ENCODE measurements around the gene COL21A1.

DNA sequence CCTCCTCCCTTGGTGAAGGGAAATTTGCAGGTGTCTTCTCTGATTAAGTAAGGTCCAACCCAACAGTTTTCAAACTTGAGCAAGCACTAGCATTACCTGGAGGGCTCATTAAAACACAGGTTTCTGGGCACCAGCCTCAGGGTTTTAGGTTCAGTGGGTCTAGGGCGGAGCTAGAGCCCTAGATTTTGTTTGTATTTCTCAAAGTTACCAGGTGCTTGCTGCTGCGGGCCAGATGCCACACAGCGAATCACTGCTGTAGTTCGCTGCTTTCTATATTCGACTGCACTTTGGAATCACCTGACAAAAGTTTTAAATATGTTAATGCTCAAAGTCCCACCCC lies 869 bp downstream of the COL21A1 start:
- TF ChIP-seq, protein P1, sequence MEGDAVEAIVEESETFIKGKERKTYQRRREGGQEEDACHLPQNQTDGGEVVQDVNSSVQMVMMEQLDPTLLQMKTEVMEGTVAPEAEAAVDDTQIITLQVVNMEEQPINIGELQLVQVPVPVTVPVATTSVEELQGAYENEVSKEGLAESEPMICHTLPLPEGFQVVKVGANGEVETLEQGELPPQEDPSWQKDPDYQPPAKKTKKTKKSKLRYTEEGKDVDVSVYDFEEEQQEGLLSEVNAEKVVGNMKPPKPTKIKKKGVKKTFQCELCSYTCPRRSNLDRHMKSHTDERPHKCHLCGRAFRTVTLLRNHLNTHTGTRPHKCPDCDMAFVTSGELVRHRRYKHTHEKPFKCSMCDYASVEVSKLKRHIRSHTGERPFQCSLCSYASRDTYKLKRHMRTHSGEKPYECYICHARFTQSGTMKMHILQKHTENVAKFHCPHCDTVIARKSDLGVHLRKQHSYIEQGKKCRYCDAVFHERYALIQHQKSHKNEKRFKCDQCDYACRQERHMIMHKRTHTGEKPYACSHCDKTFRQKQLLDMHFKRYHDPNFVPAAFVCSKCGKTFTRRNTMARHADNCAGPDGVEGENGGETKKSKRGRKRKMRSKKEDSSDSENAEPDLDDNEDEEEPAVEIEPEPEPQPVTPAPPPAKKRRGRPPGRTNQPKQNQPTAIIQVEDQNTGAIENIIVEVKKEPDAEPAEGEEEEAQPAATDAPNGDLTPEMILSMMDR (IDR thresholded peaks at IDR 0.05), result no peak
- no peak for TF ChIP-seq POLR2A (IDR thresholded peaks at IDR 0.05)
